HFF-Myc (cell line): ENCODE measurements around the gene TRMT112.

ENCODE experiments used
- DNase-seq: peaks from one replicate; pipeline ENCODE4 v3.0.0-alpha.2; 2011; ENCODE audit warnings: low read depth; ENCODE audit errors: extremely low read depth
- H3K4me3 ChIP-seq: replicated peaks from 2 replicates; pipeline ENCODE4 v1.5.1; 2011; ENCODE audit warnings: low read depth, mild to moderate bottlenecking, control low read depth, low read length
- CTCF ChIP-seq: IDR thresholded peaks from 2 replicates; pipeline ENCODE4 v1.5.1; 2012; ENCODE audit warnings: mild to moderate bottlenecking, low read depth, low read length, control low read depth; ENCODE audit errors: missing control alignments

The TRMT112 gene

GRCh38 chr11:64298966-64299846 lies 18.2 kb downstream of the TRMT112 start:
- 0 out of 2 replicates have a peak overlapping the region, but pooled peaks have one; percentile 3 for H3K4me3 ChIP-seq
- TF ChIP-seq CTCF: no peak
- no peak for DNase-seq

- no peak overlapping the region for H3K4me3 ChIP-seq
- TF ChIP-seq CTCF: no peak
- DNase-seq: no peak
These were observed 19.5 kb downstream of the TRMT112 start for GRCh38 chr11:64297699-64298358.

- TF ChIP-seq CTCF: no peak
- no peak overlapping the region for H3K4me3 ChIP-seq
- no peak for DNase-seq
These were observed 20.3 kb downstream of the TRMT112 start for GRCh38 chr11:64296830-64297698.

GRCh38 chr11:64296236-64296635 lies 21.1 kb downstream of the TRMT112 start:
- TF ChIP-seq CTCF: no peak
- no peak overlapping the region for H3K4me3 ChIP-seq
- no peak for DNase-seq

- H3K4me3 ChIP-seq: no peak overlapping the region
- no peak for TF ChIP-seq CTCF
- DNase-seq: no peak
These were observed 21.6 kb downstream of the TRMT112 start for GRCh38 chr11:64295760-64296159.

- no peak for DNase-seq
- no peak for TF ChIP-seq CTCF
These were observed 22.6 kb downstream of the TRMT112 start for GRCh38 chr11:64294774-64295173.

More at GRCh38 chr11:64294774-64295173, 22.6 kb downstream of the TRMT112 start:
- H3K4me3 ChIP-seq: no peak overlapping the region
